ENCODE data around the gene TRIM26. TPM values are rescaled to one million over a fixed set of nuclear protein-coding genes. Genes with fewer than 3 reads are reported as not detected.

TRIM26 gene
- total and polyA plus RNA-seq, 2 of the 13 experiments (the other 11 are each of a cell fraction or from before 2014, with no cell fraction given): 27.1 to 38.7 TPM

DNA sequence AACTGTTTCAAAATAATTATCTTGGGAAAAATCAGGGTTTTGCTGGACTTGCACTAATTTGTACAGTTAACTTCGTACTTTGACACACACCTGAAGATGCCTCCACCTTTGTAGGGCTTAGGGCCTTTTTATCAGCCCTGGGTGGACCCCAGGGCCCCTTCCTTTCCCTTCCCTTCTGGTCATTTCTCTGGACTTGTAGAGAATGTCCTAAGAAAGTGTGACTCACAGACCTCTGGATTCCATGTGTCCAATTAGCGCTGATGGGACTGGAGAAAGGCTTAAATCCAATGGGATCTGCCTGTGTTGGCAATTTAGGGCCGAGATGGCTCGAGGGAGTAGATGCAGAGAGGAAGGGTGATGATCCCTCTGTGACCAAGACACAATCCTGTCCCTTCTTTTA lies 40.5 kb downstream of the TRIM26 start:
- Histone ChIP-seq H3K9me3 (ENCODE audit: low read length) (no peaks in the 10 kb centered on the region), H3K36me3 (replicated peaks in 1 of 2; ENCODE audit: control insufficient read depth in 1 of 2, insufficient read depth in 2 of 2, low read length in 2 of 2) (peaks cover 10 to 40% of the 10 kb centered on the region in 2 experiments), H3K27me3 (ENCODE audit: control insufficient read depth in 1 of 2, insufficient read depth in 2 of 2, low read length in 2 of 2) (peaks cover 0 to 1% of the 10 kb centered on the region in 2 experiments; a peak in 1 of 5 replicates), H4K20me1 (ENCODE audit: insufficient read depth, low read length) (no peaks in the 10 kb centered on the region), H3K4me3 (replicated peaks in 1 of 3; ENCODE audit: insufficient read depth in 1 of 3, low read depth in 2 of 3, low read length in 3 of 3) (no peak overlapping the region), H3K79me2 (ENCODE audit: insufficient read depth, low read length) (no peaks in the 10 kb centered on the region), H2AFZ (ENCODE audit: low read length) (no peak overlapping the region), H3K27ac (ENCODE audit: extremely low read length, insufficient read depth, low read length) (no peak overlapping the region), H3K9ac (ENCODE audit: insufficient read depth, low read depth, low read length) (no peak overlapping the region), H3K4me2 (ENCODE audit: low read depth, low read length) (no peak overlapping the region), H3K4me1 (ENCODE audit: insufficient read depth, low read length) (peaks cover 6% of the 10 kb centered on the region)
- TF ChIP-seq SRF (IDR thresholded peaks at IDR 0.05; ENCODE audit: low read depth, low read length) (no peak), NRL (CRISPR knock-in tag; IDR thresholded peaks at IDR 0.05; ENCODE audit: borderline replicate concordance) (no peak), ZNF782 (CRISPR knock-in tag; IDR thresholded peaks at IDR 0.05; ENCODE audit: borderline replicate concordance) (no peak)
- TF ChIP-seq, protein P1, sequence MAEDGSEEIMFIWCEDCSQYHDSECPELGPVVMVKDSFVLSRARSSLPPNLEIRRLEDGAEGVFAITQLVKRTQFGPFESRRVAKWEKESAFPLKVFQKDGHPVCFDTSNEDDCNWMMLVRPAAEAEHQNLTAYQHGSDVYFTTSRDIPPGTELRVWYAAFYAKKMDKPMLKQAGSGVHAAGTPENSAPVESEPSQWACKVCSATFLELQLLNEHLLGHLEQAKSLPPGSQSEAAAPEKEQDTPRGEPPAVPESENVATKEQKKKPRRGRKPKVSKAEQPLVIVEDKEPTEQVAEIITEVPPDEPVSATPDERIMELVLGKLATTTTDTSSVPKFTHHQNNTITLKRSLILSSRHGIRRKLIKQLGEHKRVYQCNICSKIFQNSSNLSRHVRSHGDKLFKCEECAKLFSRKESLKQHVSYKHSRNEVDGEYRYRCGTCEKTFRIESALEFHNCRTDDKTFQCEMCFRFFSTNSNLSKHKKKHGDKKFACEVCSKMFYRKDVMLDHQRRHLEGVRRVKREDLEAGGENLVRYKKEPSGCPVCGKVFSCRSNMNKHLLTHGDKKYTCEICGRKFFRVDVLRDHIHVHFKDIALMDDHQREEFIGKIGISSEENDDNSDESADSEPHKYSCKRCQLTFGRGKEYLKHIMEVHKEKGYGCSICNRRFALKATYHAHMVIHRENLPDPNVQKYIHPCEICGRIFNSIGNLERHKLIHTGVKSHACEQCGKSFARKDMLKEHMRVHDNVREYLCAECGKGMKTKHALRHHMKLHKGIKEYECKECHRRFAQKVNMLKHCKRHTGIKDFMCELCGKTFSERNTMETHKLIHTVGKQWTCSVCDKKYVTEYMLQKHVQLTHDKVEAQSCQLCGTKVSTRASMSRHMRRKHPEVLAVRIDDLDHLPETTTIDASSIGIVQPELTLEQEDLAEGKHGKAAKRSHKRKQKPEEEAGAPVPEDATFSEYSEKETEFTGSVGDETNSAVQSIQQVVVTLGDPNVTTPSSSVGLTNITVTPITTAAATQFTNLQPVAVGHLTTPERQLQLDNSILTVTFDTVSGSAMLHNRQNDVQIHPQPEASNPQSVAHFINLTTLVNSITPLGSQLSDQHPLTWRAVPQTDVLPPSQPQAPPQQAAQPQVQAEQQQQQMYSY (CRISPR knock-in tag; IDR thresholded peaks at IDR 0.05): no peak
- FAIRE-seq (no peak), DNase-seq (ENCODE audit: low spot score) (no peak), ATAC-seq (no peak)
- no TSS peak for BruUV-seq (replicated peaks)
- WGBS (ENCODE audit: low lambda C conversion rate): 85% methylated on average over 4 of the region's 4 CpGs
- intact Hi-C loops (cut with micrococcal nuclease; ENCODE audit: unreplicated experiment) (no loop called here), in situ Hi-C loops (cut with HindIII; ENCODE audit: extremely low pct_ligation_motif_present, low pct_unique_long_range_greater_than_20kb) (loop anchor here (5.0 kb wide), 1 partner anchor 70 kb away; no protein-coding TSS in a partner anchor)
- ChIA-PET CTCF (ENCODE audit: low intra/inter-chr PET ratio, low total read pairs) (no interaction called here), POLR2A (no interaction called here)
